ENCODE results near the gene TWIST1.

TWIST1 gene

DNA sequence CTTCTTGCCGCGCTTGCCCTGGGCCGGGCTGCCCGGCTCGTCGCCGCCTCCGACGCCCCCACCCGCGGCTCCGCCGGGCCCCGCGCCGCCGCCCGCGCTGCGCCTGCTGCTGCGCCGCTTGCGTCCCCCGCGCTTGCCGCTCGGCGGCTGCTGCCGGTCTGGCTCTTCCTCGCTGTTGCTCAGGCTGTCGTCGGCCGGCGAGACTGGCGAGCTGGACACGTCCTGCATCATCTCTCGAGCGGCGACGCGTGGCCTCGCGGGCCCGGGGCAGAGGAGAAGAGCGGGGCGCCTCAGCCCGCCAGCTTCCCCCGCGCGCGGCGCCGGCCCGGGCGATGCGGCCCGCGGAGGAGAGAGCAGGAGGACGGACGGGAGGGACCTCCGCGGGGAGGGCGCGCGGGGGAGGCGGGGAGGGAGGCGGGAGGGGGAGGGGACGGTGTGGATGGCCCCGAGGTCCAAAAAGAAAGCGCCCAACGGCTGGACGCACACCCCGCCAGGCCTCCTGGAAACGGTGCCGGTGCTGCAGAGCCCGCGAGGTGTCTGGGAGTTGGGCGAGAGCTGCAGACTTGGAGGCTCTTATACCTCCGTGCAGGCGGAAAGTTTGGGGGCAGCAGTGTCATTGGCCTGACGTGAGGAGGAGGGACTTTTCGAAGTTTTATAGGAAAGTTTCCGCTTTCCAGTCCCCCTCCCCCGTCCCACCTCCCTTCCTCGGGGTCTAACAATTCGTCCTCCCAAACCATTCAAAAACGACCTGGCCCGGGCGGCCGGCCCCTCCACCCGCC is at the start of gene TWIST1:
TWIST1 (minus strand) TSS at position 546 of the 779 bp plus-strand sequence; CDS start at position 231, 315 bp downstream.
- DNase-seq (ENCODE audit: low read depth in 2 of 2): no peak

DNA sequence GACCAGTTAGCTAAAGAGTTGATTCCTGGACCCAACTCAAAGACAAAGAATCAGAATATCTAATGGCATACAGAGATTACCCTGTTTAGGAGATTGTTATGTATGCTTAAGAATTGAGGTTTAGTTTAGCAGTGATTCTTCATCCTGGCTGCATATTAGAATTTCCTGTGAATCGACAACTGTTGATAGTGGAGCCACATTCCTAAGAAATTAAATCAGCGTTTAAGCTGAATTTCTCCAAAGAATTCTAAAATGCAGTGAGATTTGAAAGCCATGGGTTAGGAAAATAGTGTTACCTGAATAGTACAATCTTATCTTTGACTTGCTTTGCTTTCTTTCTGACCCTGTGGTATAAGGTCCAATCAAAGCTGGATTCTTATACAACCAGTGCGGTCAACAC is 44.2 kb upstream of the TWIST1 start:
- no peak for DNase-seq (ENCODE audit: low read depth in 2 of 2)

DNA sequence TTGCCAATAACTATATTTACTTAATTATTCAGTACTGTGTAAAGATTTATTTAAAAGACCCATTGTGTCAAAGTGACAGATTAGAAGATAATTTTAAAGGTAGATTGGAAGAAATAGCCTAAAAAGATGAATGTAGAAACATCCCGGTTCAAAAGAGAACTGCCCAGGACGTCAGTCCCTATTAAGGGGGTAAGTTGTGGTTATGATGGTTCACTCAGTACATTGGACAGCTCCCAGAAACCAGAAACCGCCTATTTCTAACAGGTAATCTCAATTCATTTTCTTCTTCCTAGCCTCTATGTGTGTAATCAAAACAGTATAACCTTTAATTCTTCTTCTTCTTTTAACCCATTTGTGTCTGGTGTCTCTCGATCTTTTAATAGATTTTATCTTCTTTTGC is 29.3 kb upstream of the TWIST1 start:
- DNase-seq (ENCODE audit: low read depth in 2 of 2): no peak

DNA sequence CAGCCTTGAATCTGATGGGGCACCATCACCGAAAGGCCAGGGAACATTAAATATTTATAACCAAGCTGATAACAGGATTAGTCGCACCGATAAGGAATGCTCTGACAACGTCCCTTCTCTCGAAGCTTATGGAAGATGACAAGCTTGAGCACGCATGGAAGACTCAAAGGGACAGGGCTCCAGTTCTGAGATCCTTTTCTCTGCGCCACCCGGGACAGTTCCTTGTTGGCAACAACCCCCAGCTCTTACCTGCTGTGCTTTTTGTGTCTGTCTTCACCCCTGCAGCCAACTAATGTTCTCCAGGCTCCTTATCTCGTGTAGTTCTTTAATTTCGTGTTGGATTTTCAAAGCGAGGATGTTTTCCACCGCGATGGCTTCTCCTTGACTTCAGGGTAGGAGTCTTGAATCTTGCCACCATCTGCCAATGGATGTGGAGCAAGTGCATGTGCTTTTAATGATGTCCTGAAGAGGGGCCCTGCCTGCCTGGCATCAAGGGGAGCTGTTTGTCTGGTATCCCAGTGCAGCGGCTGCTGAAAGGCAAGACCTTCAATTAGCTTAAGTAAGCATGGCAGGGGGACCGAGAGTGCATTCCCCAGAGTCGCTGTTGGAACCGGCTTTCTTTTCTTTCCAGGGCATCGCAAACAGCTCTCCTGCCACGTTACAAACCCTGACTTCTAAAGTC is 28.1 kb upstream of the TWIST1 start:
- no peak for DNase-seq (ENCODE audit: low read depth in 2 of 2)

DNA sequence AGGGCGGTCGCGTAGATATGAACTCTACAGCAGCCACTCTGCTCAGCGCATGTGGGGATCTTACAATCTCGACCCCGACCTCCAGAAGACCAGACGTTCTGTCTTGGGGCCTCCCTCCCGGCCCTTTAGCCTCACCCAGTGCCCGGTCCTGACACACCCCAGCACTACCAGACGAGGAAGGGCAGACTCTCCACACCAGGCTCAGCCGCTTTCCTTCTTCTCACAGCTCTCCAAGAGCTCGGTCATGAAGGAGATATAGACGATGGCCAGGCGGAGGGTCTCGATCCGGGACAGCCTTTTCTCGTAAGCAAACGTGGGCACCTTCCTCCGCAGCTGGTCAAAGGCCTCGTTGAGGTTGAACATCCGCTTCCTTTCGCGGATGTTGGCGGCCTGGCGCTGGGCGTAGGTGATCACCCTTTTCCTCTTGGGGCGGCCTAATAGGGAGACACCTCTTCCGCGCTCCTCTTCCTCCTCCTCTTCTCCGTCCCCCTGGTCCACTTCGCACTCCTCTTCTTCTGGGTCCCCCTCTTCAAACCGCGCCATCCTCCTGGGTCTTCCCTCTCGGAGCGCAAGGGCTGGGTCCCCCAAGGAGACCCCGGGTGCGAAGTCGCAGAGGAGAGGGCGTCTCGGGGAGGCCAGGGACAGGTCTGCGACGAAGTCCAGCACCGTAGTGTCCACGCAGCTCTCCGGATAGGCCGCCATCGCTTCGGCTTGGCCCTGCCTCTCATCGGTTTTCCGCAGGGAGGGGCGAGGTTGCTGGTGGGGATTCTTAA is 27.4 kb upstream of the TWIST1 start, which contains the start of gene FERD3L:
FERD3L (minus strand) TSS at position 761 of the 773 bp plus-strand sequence; CDS start at position 702, 59 bp downstream.
- no peak for DNase-seq (ENCODE audit: low read depth in 2 of 2)

DNA sequence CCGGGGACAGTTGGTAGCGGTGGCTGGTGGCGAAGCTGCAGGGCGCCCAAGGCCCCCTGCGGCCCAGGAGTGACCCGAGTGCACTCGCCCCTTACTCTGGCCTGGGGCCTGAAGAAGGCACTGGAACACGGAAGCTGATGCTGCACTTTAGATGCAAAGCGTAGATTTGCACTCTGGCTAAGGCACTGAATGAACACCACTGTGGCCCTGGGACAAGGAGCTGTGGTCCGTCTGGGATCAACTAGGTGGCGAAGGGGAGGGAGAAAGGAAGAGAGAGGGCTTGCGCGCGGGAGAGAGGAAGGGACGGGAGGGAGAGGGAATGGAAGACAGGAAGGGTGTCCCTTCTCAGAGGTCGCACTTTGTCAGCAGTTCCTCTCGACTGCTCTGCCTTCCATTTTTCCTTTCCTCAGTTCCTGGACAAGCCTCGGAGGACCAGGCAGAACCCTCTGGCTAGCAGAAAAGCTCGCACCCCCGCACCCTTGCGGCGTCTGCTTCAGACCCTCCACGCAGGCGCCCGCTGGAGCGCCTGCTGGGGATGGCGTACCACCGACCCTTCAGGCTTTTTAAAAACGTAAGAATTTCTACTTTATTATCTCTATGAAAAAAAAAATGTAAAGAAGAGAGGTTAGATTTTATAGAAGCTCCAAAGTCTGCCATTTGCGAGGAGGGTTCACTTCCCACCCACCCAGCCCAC is 26.6 kb upstream of the TWIST1 start:
- DNase-seq (ENCODE audit: low read depth in 2 of 2): no peak

DNA sequence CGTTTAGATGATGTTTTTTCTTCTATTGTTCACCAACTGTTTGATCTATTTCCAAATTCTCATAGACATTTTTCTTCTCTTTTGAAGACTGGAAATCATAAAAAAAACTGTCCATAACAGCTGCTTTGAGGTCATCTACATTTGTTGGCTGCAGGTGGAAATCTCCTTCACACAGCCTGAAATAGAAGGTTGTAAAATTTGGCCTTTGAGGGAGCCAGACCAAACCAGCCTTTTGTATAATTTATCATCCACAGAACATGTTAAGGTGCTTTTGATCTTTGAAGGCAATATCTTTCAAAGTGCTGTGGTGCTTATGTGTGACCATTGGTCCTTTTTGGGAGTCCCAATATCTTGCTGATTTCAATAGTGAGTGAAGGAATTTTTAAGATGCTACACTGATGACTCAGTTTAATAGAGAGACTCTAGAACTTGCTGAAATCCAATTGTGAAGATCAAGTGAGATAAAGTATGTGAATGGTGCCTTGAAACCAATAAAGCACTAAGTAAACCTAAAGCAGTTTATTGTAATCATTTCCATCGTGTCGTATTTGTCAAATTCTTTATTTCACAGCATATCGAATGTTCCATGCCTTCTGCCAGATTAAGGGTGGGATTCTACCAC is 22.4 kb upstream of the TWIST1 start:
- no peak for DNase-seq (ENCODE audit: low read depth in 2 of 2)

DNA sequence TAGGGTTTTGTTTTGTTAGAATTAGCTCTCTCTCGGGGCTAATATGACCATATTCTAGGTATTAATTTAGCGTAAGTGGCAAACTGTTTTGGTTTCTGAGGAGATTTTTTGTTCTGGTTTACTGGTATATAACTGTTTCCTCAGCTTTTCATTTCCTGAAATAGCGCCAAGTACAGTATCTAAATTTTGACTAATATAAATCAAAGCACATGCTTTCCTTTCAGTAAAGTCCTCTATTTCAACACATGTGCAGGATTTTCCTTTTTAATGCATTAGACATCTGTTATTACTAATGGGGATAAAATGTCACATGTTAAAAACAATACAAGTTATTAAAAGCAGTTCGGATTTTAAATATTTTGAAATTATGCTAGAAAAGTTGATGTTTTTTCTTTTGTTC is 16.4 kb upstream of the TWIST1 start:
- no peak for DNase-seq (ENCODE audit: low read depth in 2 of 2)

DNA sequence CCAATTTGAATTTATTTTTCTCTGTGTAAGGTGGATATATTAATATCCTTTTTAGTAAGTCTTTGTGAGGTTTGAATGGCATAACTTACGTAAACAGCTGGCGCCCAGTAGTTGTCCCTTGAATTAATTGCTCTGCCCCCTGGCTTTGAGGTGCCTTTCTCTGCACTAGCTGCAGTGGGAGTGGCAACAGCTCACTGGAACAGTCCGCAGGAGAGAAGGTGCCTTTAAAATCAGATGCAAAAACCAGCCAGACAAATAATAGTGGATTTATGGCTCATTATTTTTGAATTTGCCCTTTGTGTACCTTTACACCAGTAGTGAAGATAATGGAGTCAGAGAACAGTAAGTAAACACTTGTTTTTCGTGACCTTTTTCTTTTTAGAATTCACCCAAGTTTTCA is 16.0 kb upstream of the TWIST1 start:
- DNase-seq (ENCODE audit: low read depth in 2 of 2): no peak

DNA sequence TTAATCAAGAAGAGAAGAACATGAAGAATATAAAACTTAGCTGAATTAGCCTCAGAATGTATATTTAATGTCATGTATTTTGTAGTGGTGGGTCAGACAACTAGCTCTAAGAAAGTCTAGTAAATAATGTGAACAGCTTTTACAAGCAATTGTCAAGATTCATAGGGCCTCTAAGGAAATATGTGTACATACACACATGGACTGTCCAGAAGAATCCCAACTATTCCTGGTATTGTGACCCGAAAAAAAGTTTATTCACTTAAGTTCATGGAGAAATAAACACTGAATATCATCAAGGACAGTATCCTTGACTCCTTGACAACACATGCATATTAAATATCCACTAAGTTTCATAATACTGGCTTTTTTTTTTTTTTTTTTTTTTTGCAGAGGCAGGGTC is 11.4 kb upstream of the TWIST1 start:
- DNase-seq (ENCODE audit: low read depth in 2 of 2): no peak

DNA sequence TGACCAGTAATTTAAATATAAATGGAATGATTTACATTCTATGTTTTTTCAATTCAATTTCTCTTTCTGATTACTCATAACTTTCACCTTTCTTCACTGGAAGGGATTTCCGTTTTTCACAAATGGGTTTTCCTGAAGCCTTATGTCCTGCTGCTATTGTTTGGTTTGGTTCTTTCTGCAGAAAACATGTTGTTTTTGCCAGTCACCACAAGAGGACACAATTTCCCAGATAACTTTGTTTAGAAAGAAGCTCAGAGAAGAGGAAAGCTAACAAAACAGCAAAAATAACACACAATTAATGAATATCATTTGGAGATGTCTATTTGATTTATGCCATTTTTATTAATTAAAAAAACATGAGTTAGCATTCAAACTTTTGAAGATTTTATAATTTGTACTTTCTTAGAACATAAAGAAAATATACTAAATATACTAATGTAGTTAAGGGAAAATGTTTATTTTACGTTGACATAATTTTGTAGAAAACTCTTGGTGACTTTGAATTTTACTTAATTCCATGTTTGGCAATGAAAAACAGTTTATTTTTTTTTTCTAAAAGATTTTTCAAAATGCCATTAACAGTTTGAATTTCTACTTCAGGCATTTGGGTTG is 4.6 kb upstream of the TWIST1 start:
- no peak for DNase-seq (ENCODE audit: low read depth in 2 of 2)

DNA sequence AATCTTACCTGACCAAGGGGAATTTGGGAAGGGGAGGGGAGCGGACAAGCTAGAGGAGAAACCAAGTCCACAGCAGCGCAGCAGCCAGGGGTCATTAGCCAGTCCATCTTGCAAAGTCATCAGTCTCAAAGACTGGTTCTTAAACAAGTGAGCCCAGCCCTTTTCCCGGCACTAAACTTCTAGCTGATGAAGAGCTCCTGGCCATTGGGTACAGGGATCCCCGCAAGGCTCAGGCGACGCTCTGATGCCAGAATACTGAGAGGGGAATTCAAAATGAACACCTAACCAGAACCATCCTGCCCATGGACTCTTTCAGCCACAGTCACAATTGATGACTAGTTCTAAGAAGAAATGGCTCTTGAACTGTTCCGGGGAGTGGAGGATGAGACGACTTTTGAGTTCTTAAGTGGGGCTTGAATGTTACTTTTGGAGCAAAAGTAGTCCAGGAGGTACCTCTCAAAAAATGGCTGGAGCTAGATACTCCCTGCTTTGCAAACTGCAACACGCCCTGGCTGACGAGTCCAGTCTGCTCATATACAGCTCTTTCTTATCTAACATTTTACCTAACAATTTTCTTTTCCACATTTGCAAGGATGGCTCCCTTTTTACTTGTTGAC is 2.5 kb upstream of the TWIST1 start:
- no peak for DNase-seq (ENCODE audit: low read depth in 2 of 2)

DNA sequence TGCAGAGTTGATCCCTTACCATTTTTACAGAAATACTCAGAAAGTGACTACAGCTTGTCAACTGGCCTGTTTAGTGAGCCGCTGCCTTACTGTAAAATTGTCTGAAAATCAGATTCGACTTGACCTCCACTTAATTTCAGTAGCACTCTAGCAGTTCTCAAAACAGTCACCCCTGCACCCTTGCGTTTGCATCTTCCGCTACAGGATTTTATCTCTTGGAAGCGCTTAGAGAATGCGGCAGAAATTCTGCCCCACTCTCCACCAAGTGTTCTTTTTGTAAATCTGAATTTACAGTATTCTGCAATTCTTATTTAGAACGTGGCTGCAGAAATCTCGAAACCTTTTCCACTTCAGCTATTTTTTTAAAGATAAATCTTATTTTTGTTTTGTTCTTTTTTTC is 1.9 kb upstream of the TWIST1 start:
- no peak for DNase-seq (ENCODE audit: low read depth in 2 of 2)

DNA sequence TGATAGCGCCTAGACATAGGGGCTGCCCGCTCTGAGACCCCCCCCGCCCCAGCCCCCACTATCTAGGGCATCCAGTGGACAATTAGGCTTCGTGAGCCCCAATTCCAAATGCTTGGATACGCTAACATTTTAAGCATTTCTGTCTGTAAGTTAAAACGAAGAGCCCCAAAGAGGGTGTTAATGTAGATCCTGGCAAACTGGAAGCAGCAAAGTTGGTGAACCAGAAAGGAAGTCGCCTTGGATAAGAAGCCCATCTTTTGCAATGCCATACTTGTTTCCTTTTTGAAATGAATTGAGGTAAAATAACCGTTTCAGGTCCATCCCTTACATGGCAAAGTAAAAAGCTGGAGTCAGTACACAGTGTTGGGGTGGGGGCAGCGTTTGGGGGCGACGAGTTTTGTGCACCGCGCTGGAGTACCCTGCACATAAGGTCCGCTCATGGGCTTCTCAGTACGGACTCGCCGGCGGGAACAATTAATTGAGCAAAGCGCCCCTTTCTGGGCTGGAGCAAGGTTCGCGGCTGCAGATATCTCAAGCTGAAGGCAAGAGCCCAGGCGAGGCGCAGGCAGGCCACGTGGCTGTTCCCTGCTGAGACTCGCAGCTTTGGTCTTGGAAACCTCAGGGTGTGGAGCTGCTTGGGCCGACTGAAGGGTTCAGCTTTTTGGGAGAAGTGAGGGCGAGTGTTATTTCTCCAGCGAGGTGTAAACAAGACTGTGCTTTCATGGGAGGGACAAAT is 1.4 kb upstream of the TWIST1 start:
- DNase-seq (ENCODE audit: low read depth in 2 of 2): no peak

DNA sequence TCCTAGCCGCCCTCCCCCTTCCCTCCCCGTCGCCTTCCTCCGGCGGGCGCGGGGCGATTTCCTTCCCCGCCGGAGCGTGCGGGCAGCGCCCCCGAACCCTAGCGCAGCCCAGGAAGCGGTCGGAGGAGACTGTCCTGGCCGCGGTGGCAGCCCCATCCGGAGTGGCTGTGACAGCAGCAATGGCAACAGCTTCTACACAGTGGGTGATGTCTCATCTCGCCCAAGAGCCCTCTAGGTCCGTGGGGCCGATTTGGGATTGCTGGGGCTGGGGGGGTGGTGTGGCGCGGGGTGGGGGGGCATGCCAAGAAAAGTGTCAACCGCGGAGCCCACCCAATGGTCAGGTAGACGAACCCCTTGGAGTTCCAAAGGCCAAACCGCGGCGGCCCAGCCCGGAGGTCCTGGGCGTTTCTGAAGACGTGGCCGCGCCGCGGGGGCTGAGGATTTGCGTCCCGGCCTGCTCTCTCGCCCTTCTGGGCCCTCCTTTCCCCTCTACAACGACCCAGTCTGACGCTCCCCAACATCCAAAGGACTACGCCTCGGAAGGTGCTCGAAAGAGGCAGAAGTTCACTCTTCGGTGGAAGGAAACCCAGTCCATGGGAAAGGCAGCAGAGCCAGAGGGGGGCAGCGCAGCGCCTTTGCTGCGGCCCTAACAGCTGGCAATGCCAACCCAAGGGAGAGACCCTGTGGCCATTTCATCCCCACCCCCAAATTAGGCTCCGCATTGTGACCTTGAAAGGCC is 603 bp upstream of the TWIST1 start:
- no peak for DNase-seq (ENCODE audit: low read depth in 2 of 2)

DNA sequence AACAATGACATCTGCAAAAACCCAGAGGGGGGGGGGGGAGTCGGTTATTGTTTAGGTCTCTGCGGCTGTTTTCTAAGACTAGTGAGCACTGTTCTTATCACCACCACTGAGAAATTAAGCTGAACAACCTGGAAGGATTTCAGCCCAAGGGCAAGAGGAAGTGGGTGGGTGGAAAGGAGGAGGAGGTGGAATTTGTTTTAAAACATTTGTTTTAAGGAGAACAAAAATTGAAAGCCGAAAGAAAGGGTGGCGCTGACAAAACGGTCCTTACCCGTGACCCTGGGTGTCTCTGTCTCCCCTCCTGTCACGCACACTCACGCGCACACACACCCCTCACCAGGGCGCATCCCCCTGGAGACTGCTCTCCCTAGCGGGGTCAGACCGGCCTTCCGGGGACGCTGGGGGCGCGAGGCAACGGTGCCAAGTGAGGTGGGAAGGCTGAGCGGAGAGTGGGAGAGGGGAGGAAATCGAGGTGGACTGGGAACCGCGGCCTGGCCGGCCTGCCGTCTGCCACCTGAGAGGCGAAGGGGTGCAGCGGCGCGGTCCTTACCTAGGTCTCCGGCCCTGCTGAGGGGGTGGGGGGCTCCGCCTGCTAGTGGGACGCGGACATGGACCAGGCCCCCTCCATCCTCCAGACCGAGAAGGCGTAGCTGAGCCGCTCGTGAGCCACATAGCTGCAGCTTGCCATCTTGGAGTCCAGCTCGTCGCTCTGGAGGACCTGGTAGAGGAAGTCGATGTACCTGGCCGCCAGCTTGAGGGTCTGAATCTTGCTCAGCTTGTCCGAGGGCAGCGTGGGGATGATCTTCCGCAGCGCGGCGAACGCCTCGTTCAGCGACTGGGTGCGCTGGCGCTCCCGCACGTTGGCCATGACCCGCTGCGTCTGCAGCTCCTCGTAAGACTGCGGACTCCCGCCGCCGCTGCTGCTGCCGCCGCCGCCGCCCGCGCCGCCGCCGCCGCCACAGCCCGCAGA is 1.0 kb downstream of the TWIST1 start:
- no peak for DNase-seq (ENCODE audit: low read depth in 2 of 2)

DNA sequence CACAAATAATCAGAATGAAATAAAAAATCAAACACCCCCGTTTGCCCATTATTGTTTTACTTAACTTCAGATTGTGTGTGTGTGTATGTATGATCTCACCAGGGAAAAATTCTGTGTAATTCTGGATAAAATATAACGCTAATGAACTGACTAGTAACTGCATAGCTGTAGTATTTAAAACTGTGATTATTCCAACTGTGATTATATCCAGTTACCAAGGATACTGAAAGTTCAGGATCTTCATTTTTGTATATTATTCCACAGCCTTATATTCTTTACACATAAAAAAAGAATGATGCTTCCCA is 2.9 kb downstream of the TWIST1 start:
- DNase-seq (ENCODE audit: low read depth in 2 of 2): no peak

DNA sequence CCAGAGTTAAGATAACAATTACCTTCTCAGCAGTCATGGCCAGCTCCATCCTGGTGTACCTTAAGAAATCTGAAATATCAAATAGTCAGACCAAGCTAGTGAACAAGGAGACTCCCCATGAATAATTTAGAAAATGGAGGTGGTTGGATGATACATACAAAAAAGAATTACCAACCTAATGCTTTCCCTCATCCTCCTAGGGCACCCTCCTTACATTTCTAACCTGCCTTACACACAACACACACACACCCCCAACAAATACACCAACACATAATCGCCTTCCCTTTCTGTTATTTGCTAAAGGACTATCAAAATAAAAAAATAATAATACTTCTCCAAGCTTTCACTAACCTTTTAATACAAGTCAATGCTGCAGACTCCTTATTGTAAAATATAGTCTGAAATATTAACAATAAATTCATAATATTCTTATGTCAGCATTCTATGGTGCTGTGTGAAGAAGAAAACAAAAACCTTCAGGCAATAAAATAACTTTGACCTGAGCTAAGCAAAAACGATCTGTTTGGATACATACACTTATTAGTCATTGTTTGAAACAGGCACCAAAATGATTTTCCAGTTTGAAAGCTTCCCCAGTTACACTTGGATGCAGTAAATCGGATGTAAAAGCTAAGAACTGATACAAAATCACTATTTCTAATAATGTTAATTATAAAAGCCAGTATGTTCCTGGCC is 3.4 kb downstream of the TWIST1 start:
- no peak for DNase-seq (ENCODE audit: low read depth in 2 of 2)
